Measurements from ENCODE around the gene QARS1.

The QARS1 gene

DNA sequence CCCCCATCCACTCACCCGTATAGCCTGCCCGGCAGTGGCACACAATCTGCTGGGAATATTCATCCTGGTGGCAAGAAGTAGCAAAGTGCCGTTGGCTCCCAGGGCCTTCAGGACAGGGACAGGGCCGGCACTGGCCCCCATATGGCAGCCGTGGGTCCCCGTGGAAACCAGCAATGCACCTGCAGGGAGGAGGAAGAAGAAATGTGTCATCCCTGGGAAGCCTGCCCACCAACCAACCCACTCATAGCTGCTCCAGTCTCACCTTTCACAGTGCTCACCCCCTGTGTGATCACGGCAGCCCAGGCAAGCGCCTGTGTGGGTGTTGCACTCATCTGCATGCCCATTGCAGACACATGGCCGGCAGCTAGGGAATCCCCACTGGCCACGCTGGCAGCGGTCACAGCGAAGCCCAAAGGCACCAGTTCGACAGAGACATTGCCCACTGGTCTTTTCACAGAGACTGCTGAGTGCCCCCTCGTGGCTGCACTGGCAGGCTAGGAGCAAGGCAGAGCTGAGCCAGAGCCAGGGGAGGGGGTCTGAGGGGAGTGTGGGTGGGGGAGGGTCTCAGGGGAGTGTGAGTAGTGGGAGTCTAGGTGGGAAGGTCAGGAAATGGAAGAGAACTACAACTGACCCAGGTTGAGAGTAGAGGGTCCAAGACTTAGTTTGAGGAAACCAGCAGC, 20.6 kb upstream of the QARS1 start:
- H3K4me2 ChIP-seq (ENCODE audit: low read length), result no peak overlapping the region
- no peak overlapping the region for H3K27ac ChIP-seq (ENCODE audit: low read depth, low read length, poor library complexity, severe bottlenecking)
- no peaks in the 10 kb centered on the region for H3K9me3 ChIP-seq (ENCODE audit: low read length)
- H2AFZ ChIP-seq (ENCODE audit: low read length), result no peak overlapping the region
- no peaks in the 10 kb centered on the region for H4K20me1 ChIP-seq (ENCODE audit: insufficient read depth, low read length)
- no peak overlapping the region for H3K4me3 ChIP-seq (ENCODE audit: low read depth, low read length, poor library complexity, severe bottlenecking)
- H3K9ac ChIP-seq (ENCODE audit: low read length), result no peak overlapping the region
- H3K79me2 ChIP-seq (ENCODE audit: insufficient read depth, low read length), result no peaks in the 10 kb centered on the region
- no peak for TF ChIP-seq EZH2 (IDR thresholded peaks at IDR 0.05; ENCODE audit: borderline replicate concordance, low read length)
- TF ChIP-seq, protein P1, sequence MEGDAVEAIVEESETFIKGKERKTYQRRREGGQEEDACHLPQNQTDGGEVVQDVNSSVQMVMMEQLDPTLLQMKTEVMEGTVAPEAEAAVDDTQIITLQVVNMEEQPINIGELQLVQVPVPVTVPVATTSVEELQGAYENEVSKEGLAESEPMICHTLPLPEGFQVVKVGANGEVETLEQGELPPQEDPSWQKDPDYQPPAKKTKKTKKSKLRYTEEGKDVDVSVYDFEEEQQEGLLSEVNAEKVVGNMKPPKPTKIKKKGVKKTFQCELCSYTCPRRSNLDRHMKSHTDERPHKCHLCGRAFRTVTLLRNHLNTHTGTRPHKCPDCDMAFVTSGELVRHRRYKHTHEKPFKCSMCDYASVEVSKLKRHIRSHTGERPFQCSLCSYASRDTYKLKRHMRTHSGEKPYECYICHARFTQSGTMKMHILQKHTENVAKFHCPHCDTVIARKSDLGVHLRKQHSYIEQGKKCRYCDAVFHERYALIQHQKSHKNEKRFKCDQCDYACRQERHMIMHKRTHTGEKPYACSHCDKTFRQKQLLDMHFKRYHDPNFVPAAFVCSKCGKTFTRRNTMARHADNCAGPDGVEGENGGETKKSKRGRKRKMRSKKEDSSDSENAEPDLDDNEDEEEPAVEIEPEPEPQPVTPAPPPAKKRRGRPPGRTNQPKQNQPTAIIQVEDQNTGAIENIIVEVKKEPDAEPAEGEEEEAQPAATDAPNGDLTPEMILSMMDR (IDR thresholded peaks at IDR 0.05; ENCODE audit: low read length), result peak; percentile 68
- peaks cover 9% of the 10 kb centered on the region for H3K4me1 ChIP-seq (ENCODE audit: insufficient read depth, low read length, severe bottlenecking)
- H3F3A ChIP-seq (ENCODE audit: insufficient read depth, low read length), result no peaks in the 10 kb centered on the region
- no peaks in the 10 kb centered on the region for H3K27me3 ChIP-seq (ENCODE audit: insufficient read depth, low read length)
- H3K36me3 ChIP-seq (ENCODE audit: insufficient read depth, low read length), result no peaks in the 10 kb centered on the region
- no peaks in the 10 kb centered on the region for H3K9me2 ChIP-seq (ENCODE audit: low read depth, low read length)

DNA sequence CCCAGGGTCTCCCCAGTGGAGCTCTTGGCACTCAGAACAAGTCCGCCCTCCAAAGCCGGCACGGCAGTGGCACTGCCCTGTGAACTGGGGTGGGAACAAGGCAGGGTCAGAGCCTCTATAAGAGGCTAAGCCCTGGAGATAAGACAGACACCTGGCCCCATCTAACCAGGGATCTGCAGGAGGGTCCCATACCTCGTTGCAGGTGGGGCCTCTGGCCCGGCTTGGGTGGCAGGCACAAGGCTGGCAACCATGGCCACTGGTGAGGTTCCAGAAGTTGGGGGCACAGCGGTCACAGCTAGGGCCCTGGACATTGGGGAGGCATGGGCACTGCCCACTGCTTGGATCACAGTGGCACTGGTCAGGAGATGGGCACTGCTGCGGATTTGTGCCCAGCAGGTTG, 19.6 kb upstream of the QARS1 start:
- Histone ChIP-seq H3K79me2 (ENCODE audit: insufficient read depth, low read length) (no peaks in the 10 kb centered on the region), H3F3A (ENCODE audit: insufficient read depth, low read length) (no peaks in the 10 kb centered on the region), H2AFZ (ENCODE audit: low read length) (no peak overlapping the region), H3K9me3 (ENCODE audit: low read length) (no peaks in the 10 kb centered on the region), H4K20me1 (ENCODE audit: insufficient read depth, low read length) (no peaks in the 10 kb centered on the region), H3K36me3 (ENCODE audit: insufficient read depth, low read length) (peaks cover 2% of the 10 kb centered on the region; the same call in 1 of the 2 replicates), H3K27me3 (ENCODE audit: insufficient read depth, low read length) (no peaks in the 10 kb centered on the region), H3K27ac (ENCODE audit: low read depth, low read length, poor library complexity, severe bottlenecking) (no peak overlapping the region), H3K4me3 (ENCODE audit: low read depth, low read length, poor library complexity, severe bottlenecking) (no peak overlapping the region), H3K9ac (ENCODE audit: low read length) (no peak overlapping the region), H3K9me2 (ENCODE audit: low read depth, low read length) (no peaks in the 10 kb centered on the region), H3K4me2 (ENCODE audit: low read length) (no peak overlapping the region), H3K4me1 (ENCODE audit: insufficient read depth, low read length, severe bottlenecking) (peaks cover 18% of the 10 kb centered on the region)
- TF ChIP-seq, protein P1 (IDR thresholded peaks at IDR 0.05; ENCODE audit: low read length), result no peak
- no peak for TF ChIP-seq EZH2 (IDR thresholded peaks at IDR 0.05; ENCODE audit: borderline replicate concordance, low read length)

DNA sequence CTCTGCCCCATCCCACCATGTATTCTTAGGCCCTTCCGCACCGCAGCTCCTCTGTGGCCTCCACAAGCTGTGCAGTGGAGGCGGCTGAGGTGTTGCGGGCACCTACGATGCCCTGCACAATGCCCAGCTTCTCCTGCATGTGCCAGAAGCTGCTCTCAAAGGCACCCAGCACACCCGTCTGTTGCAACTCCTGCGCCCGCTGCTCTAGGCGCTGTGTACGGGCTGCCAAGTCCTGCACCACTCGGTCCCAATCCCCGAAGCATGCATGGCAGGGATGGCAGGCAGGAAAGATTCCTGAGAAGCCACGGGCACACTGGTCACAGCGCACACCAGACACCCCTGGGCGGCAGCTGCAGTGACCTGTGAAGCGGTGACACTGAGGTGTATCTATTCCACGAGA, 19.1 kb upstream of the QARS1 start:
- Histone ChIP-seq H3K27me3 (ENCODE audit: insufficient read depth, low read length) (no peaks in the 10 kb centered on the region), H3K4me1 (ENCODE audit: insufficient read depth, low read length, severe bottlenecking) (peaks cover 20% of the 10 kb centered on the region), H3F3A (ENCODE audit: insufficient read depth, low read length) (no peaks in the 10 kb centered on the region), H2AFZ (ENCODE audit: low read length) (no peak overlapping the region), H4K20me1 (ENCODE audit: insufficient read depth, low read length) (no peaks in the 10 kb centered on the region), H3K36me3 (ENCODE audit: insufficient read depth, low read length) (peaks cover 7% of the 10 kb centered on the region; the same call in 1 of the 2 replicates), H3K4me2 (ENCODE audit: low read length) (no peak overlapping the region), H3K27ac (ENCODE audit: low read depth, low read length, poor library complexity, severe bottlenecking) (no peak overlapping the region), H3K79me2 (ENCODE audit: insufficient read depth, low read length) (no peaks in the 10 kb centered on the region), H3K4me3 (ENCODE audit: low read depth, low read length, poor library complexity, severe bottlenecking) (no peak overlapping the region), H3K9me3 (ENCODE audit: low read length) (no peaks in the 10 kb centered on the region), H3K9ac (ENCODE audit: low read length) (no peak overlapping the region), H3K9me2 (ENCODE audit: low read depth, low read length) (no peaks in the 10 kb centered on the region)
- no peak for TF ChIP-seq EZH2 (IDR thresholded peaks at IDR 0.05; ENCODE audit: borderline replicate concordance, low read length)
- TF ChIP-seq, protein P1 (IDR thresholded peaks at IDR 0.05; ENCODE audit: low read length), result no peak
